Measurements from ENCODE around the gene MAPK10.
"Not testable (repeated sequence)": the region's sequence is repeated elsewhere in the genome, so short reads cannot be mapped to it uniquely, and the experiment has no call there.

MAPK10 gene

DNA sequence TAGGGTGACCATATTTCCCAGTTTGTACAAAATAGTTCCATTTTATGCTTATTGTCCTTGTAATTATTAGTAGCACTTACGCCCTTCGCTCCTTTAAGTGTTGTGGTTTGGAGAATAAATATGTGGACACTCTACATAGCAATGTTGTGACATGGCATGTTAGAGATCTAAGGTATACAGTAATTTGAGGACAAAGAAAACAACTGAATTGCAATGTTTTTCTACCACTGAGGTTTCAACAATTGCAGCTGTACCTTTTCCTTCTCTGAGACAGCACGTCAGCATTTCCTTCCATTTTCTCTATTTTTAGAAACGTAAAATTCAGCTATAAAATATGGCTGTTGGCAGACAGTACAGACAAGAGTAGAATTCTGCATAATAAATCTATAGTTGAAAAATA is 323.1 kb downstream of the MAPK10 start:
- DNase-seq, result no peak

DNA sequence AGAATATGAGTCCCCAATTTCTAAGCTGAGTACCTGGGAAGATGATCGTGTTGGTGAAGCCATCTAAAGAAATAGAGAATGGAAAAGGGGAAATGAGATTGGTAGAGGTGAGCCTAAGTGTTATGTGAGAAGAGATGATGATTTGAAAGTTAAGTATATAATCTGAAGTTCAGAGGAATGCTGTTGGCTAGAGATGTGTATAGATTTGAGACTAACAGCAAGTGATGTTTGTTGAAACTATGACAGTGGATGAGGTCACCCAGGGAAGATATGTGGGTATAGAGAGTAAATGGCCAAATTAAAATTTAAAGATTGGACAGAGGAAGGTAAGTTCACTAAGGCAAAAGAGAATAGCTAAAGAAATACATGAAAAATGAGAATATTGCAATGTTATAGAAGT is 324.2 kb downstream of the MAPK10 start:
- no peak for DNase-seq

DNA sequence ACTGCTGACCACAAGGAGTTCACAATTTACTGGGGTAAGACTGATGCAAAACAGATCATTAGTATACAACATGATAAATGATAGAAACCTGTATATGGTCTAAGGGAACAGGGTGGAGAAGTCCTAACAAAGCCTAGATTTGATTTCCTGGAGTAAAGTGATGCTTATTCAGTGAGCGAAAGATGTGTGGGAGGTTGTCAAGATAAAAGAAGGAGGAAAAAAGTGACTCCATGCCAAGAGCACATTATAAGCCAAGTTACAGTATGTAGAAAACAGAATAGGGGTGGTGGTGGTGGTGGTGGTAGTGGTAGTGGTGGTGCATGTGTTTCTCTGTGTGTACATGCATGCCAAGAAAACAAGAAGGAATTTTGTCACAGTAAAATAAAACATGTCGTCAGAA is 325.2 kb downstream of the MAPK10 start:
- DNase-seq, result no peak

DNA sequence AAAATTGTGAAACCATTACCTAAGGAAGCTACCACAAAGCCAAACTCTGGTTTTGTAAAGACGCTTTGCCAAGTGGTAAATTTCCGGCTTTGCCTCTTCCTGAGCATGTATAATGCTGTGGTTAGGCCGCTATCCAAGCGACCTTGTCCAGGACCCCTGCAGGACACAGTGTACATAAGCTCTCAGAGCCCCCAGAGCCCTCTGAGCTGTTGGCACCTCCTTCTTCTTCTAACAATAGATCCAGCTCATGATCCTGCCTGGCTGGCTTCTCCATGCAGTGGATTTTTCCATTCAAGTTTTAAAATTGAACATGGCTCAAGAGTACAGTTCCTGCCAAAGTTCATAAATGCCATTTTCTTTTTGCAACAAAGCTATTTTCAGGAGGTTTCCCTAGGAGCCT is 326.7 kb downstream of the MAPK10 start:
- DNase-seq, result peak in 16 of 51 donors; percentile 1 to 41 (median 10)

DNA sequence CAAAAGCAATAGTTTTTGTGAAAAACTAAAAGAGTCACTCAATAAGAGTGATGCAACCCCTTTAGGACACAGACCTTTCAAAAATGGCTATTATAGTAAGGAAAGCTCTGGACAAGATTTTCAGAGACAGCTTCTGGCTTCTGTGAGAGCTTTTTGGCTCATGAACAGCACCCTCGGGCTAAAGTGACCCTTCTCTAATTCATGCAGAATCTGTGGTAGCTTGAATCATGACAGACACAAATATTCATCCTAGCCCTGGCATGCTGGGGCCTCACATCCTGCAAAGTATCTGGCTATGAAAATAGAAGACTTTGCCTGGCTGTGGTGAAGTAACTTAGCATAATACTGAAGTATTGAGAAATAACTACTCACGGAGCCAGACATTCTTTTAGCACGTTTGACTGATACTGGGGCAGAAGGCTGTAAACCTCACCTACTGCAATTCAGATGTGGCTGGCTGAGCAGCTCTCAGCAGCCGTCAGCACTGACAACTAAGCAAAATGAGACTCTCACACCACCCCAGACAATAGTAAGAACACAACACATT is 327.3 kb downstream of the MAPK10 start:
- DNase-seq, result peak in 5 of 51 donors; percentile 6 to 40 (median 21)

DNA sequence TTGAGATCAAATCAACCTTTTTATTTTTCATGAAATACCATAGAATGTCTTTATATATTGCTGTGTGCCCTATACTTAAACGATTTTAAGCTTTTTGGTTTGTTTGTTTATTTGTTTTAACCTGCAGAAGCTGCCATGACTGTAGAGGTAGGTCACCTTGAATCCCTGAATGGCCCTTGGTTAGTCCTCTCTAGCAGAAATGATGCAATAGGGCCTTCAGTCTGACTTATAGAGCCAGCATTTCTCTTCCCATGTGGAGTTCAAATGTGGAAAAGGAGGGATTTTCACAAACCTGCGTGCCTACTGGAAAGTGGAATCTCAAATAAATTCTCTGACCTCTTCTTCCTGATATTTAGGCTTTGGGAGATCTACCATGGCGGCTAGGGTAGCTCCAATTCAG is 327.9 kb downstream of the MAPK10 start:
- DNase-seq, result no peak

DNA sequence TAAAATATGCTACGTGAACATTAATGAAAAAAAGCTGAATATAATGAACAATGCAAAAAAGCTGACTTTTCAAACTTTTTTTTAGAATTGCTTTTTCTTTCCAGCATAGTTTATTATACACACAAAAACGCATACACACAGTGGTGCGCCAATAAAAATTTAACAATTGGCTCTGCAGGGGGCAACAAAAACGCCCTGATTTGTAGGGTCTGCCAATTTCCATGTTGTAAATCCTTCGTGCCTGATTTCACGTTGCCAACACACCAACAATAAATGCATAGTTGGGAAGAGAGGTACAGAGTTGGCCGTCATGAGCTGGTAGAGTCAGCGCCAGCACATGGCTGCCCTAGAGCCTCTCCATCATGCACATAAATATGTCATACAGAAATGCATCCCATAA is 333.1 kb downstream of the MAPK10 start:
- no peak for DNase-seq

DNA sequence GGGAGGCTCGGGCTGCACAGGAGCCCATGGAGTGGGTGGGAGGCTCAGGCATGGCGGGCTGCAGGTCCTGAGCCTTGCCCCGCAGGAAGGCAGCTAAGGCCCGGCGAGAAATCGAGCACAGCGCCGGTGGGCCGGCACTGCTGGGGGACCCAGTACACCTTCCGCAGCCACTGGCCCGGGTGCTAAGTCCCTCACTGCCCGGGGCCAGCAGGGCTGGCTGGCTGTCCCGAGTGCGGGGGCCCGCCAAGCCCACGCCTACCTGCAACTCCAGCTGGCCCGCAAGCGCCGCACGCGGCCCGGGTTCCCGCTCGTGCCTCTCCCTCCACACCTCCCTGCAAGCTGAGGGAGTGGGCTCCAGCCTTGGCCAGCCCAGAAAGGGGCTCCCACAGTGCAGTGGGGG is 338.2 kb downstream of the MAPK10 start:
- DNase-seq, result not testable (repeated sequence)

DNA sequence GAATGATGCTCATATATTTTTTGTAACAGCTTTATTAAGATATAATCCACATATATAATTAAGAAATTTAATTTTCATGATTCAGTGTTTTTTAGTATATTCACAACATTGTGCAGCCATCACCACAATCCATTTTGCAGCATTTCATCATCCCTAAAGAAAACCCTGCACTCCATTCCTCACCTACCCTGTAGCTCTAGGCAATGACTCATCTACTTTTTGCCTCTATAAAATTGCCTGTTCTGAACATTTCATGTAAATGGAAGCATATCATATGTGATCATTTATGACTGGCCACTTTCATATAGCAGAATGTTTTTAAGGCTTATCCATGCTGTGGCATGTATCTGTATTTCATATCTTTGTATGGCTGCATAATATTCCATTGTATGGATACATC is 339.9 kb downstream of the MAPK10 start:
- DNase-seq, result no peak

DNA sequence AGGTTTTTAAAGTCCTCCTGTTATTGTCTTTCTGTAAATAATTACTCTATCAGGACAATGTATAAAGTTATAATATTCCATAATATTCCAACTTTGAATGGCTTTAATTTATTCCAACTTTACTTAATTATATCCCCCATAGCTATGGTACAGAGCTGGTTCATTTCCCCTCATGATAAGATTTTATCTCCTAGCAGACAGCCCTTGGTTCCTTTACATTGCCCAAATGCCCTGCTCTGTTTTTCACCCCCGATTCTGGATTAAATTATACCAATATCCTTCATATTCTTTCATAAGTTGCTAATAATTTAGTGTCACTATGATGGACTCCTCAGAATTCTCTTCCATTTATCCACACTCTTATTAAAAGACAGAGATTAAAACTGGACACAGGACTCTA is 340.5 kb downstream of the MAPK10 start:
- no peak for DNase-seq

DNA sequence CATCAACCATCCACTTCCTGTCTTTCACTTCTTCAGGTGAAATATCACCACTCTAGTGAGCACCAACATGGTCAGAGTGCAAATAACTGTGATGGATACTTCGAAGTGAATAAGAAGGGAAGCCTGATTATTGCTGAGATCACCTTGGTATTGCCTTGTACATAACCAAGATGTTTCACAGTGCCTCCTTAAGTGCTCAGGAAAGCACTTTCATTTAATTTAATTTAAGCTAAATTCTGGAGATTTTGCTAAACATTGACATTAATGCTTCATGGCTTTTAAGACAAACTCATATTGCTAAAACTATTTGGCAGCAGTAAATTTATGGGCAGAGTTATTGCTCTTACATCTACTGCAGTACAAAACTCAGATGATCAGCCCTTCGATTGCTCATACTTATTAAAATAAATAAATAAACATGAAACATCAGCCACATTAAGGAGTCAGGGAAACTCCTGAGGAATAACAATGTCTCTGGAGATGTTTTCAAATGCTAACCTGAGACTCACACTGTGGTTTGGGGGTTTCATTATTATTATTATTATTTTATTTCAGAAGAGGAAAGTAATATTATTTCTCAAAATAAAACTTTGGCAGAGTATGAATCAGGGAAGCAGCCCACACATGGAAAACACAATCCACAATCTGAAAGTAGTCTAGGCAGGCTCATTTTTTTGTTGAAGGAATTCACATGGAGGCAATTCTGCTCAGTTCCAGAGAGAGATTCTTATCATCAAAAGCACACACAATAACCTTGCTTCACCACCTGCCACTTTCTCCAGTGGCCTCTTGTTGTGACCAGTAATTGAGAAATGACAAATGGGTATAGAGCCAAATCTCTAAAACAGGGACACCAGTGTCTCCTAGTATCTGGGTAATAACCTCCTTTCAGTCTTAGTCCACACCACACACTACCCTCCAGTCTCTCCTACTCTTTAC is 344.2 kb downstream of the MAPK10 start:
- DNase-seq, result no peak

DNA sequence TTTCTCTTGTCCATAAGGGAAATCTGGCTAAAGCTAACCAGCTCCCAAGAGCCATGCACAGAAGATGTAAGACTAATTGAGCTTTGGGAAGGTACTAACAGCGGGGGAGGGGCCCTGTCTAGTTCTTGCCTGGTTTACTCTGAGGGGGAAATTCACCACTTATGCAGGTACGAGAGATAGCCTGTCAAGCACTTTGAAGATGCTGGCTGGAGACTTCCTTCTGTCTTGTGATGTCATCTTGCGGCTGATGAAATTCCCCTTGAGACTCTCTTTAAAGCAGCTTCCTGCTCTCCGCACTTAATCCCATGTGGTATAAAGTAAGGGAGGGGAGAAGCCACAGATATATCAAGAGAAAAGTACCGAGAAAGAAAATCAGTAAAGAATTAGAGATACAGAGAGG is 345.3 kb downstream of the MAPK10 start:
- no peak for DNase-seq

DNA sequence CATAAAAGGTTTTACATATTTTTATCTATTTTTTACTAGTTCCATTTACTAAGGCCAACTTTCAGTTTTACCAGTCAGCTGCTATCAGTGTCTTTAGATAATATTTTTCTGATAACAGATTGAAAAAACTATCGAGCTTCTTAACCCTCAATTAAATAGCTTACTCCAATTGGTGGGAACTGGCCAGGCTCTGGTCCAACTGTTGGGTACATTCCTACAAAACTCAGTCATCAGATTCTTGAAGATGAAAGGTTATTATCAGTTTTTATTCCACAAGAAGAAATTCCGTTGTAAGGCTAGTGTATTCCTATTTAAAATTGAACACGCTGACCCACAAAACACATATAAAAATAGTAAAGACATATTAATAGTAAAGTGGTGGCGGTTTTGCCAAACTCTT is 346.2 kb downstream of the MAPK10 start:
- no peak for DNase-seq

DNA sequence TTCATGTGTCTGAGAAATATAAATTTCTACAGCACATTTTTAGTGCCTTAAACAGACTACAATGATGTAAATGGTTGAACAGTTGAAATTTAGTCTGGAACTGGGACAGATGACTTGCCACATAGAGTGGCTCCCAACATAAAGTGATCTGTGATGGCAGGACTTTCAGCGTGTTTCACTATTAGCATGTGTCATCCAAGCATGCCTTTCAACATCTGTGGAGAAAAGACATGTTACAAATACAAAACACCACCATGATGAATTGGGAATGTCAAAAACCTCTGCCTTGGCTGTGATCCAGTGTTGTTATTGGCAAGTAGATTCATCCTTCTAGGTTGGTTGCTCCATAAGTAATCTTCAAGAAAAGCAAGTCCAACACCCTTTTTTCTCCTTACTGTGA is 348.7 kb downstream of the MAPK10 start:
- DNase-seq, result no peak

DNA sequence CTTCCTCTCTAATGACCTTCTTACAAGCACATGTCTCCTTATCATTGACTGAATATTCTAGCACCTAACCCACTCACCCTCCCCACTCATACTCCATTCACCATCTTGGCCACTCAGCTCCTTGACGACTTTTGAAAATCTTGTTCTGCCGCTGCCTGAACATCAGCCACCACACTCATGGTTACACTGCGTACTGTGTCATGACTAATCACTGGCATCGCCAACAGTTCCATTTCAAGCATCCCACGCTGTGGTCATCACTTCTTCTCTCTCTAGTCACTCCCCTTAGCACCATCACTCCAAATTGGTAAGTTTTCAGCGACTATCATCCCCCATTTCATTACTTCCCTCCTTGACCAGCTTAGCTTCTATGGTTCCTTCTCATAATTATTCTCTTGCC is 352.8 kb downstream of the MAPK10 start:
- peak in 1 of 51 donors; percentile 45 for DNase-seq

DNA sequence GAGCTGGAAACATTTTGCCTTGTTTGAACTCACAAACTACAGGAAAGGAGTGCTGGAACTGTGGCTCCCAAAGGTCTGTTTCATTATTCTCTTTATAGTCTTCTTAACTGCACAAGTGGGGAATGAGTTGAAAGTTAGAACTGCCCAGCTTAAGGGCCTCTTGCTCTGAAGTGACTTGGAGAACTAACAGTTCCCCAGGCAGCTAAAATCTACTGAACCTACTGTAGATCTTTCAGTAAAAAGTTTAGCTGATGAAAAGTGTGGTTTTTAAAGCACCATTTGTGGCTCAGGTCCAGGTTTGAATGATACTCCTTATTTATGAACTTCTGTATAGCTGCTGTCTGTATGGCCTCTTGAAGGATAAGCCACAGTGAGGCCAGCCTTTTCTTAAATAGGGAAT is 353.8 kb downstream of the MAPK10 start:
- no peak for DNase-seq

DNA sequence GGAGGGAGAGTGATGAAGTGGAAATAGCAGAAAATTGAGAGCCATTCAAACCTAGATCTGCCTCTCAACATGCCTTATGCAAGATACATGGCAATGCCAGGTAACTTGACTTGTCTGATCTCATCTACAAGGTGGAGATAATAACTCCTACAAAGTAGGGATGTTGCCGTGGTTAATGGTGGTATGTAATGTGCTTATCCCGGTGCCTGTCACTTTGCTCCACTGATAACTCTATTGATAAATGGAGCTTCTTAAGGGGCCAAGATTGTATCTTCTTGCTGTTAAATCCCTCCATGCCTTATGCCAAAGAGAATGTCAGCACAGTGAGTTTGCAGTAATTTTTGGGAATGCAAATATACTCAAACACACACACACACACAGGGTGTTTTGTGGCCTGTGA is 355.8 kb downstream of the MAPK10 start:
- DNase-seq, result no peak

DNA sequence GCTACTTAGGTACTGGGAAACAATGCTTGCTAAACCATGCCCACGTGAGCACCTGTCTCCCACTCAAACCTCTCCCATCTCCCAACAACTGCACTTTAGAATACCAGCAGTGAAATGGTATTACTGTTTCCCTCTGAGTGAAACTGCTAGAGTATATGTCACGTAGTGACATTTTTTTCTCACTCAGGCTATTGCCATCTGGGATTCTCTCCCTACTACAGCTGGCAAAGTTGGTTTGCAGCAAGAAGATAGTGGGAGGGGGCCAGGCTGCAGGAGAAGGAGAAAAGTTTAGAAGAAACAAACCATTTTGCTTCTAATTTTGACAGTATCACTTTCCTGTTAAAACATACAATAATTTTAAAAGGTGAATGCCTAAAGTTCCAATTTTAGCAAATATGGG is 358.3 kb downstream of the MAPK10 start:
- no peak for DNase-seq

DNA sequence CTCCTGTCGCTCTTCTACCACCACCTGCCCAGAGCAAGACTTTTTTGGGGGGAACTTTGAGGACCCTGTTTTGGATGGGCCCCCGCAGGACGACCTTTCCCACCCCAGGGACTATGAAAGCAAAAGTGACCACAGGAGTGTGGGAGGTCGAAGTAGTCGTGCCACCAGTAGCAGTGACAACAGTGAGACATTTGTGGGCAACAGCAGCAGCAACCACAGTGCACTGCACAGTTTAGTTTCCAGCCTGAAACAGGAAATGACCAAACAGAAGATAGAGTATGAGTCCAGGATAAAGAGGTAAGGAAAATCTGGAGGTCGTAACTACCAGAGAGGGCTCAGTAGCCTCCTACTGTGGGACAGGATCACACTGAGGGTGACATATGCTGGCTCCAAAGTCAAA is 364.5 kb downstream of the MAPK10 start:
- no peak for DNase-seq

DNA sequence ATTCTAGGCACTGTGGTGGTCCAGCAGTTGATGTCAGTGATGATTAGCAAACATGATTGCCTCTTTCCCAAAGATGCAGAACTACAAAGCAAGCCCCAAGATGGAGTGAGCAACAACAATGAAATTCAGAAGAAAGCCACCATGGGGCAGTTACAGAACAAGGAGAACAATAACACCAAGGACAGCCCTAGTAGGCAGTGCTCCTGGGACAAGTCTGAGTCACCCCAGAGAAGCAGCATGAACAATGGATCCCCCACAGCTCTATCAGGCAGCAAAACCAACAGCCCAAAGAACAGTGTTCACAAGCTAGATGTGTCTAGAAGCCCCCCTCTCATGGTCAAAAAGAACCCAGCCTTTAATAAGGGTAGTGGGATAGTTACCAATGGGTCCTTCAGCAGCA is 365.3 kb downstream of the MAPK10 start:
- DNase-seq, result no peak

DNA sequence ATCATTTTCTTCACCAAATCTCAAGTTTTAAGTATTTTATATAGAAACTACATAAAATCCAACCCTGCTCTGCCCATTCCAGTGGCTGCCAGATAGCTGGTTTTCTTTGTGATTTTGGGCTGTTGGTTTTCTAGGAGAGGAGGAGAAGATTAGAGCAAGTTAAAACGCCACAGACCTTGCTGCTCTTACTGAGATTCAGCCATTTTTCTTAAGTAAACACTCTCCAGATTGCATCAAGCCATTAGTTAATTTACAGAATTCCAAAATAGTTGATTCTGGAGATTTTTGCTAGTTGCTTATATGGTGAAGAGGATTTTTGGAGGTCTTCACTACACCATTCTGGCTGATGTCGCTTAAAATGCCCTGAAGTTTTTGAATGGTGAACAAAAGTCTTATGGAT is 366.2 kb downstream of the MAPK10 start:
- no peak for DNase-seq

DNA sequence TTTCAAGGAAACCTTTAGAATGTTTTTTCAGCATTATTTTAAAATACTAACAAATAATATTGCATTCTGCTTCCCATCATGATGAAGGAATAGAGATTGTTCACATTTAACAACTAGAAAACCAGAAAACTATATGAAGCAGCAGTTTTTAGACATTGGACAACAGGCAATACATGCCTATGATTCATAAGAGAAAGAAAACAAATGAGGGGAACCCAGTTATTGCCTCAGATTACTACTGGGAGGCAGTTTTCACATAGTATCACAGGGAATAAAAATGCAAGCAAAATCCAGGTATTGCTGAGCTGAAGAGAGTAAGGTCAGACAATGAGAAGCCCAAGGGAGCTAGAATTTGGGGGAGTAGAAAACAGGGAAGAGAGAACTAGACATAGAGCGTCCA is 373.6 kb downstream of the MAPK10 start:
- DNase-seq, result no peak

DNA sequence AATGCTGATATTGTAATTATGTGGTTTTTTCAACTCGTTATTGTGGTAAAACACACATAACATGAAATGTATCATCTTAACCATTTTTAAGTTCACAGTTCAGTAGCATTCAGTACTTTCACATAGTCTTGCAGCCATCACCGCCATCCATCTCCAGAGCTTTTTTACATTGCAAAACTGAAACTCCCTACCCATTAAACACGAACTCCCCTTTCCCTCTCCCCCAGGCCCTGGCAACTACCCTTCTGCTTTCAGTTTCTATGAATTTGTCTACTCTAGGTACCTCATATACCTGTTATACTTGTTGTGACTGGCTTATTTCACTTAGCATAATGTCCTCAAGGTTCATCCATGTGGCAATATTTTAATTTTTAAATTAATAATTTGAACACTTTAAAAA is 380.6 kb downstream of the MAPK10 start:
- no peak for DNase-seq

Data from hypothalamus (tissue), 51 donors.